ENCODE data around the gene C16orf90. TPM values are rescaled to one million over a fixed set of nuclear protein-coding genes. Genes with fewer than 3 reads are reported as not detected.

Gene C16orf90
- total and polyA plus RNA-seq, 2 experiments from 2014 or later: not detected

DNA sequence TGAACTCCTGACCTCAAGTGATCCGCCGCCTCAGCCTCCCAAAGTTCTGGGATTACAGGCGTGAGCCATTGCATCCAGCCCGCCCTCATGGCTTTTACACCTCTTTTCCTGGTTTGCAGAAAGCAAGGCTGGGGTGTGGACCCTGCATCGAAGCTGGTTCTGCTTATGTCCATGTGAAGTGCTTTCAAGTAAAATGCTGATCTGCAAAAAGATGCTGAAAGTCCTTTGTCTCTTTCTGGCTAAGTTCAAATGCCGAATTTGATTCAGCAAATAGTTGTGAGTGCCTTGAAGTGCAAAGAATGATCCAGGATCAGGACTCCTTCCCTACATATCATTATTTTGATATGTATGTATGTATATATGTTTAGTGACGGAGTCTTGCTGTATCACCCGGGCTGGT lies 34.7 kb downstream of the C16orf90 start:
- no peak for DNase-seq
- peaks cover 27% of the 10 kb centered on the region for H3F3A ChIP-seq (ENCODE audit: insufficient read depth)
- H3K4me2 ChIP-seq (ENCODE audit: unreplicated experiment): no peak overlapping the region
- peaks cover 6% of the 10 kb centered on the region for H4K20me1 ChIP-seq (ENCODE audit: insufficient read depth)
- H3K9ac ChIP-seq: no peak overlapping the region
- WGBS, 2 experiments (ENCODE audit: low coverage in 1 of 2, low lambda C conversion rate in 2 of 2, missing lambda C conversion rate in 2 of 2): 76 to 79% methylated on average over 8 of the region's 8 CpGs
- no peaks in the 10 kb centered on the region for H3K9me2 ChIP-seq (ENCODE audit: insufficient read depth)
- H3K27ac ChIP-seq: no peak overlapping the region
- peaks cover 3% of the 10 kb centered on the region; the same call in 1 of the 2 replicates for H3K36me3 ChIP-seq (ENCODE audit: low read depth)
- H3K9me3 ChIP-seq (ENCODE audit: low read depth): no peaks in the 10 kb centered on the region
- H3K4me1 ChIP-seq (ENCODE audit: insufficient read depth): peaks cover 26% of the 10 kb centered on the region
- H2AFZ ChIP-seq: no peak overlapping the region
- peaks cover 80% of the 10 kb centered on the region for H3K79me2 ChIP-seq (ENCODE audit: insufficient read depth)
- H3K4me3 ChIP-seq: no peak overlapping the region
- in situ Hi-C loops (cut with MboI): no loop called here
- no peaks in the 10 kb centered on the region for H3K27me3 ChIP-seq (replicated peaks; ENCODE audit: insufficient read depth)
- TF ChIP-seq EZH2phosphoT487 (IDR thresholded peaks at IDR 0.05; ENCODE audit: insufficient read depth, low read depth) (no peak), EZH2 (IDR thresholded peaks at IDR 0.05; ENCODE audit: insufficient read depth, poor library complexity, severe bottlenecking) (no peak)

DNA sequence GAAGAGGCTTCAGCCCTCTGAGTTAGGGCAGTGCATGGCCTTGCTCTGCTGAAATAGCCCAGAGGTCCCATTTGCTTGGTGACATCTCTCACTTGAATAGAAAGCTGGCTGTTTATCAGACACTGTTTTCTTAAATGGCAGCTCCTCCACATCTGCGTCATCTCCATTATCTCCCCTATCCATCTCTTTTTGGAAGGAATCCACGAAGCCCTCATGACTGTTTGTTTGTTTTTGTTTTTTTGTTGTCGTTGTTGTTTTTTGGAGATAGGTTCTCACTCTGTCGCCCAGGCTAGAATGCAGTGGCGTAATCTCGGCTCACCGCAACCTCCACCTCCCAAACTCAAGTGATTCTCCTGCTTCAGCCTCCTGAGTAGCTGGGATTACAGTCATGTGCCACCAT lies 35.2 kb downstream of the C16orf90 start:
- in situ Hi-C loops (cut with MboI): no loop called here
- H3K4me3 ChIP-seq: peak overlapping the region; percentile 90; the same call in 1 of the 2 replicates
- H3F3A ChIP-seq (ENCODE audit: insufficient read depth): peaks cover 27% of the 10 kb centered on the region
- peak; percentile 12 for DNase-seq
- no peaks in the 10 kb centered on the region for H3K9me2 ChIP-seq (ENCODE audit: insufficient read depth)
- H3K27me3 ChIP-seq (replicated peaks; ENCODE audit: insufficient read depth): no peaks in the 10 kb centered on the region
- peaks cover 6% of the 10 kb centered on the region for H4K20me1 ChIP-seq (ENCODE audit: insufficient read depth)
- no peak for TF ChIP-seq EZH2 (IDR thresholded peaks at IDR 0.05; ENCODE audit: insufficient read depth, poor library complexity, severe bottlenecking)
- no peak for TF ChIP-seq EZH2phosphoT487 (IDR thresholded peaks at IDR 0.05; ENCODE audit: insufficient read depth, low read depth)
- peaks cover 3% of the 10 kb centered on the region; the same call in 1 of the 2 replicates for H3K36me3 ChIP-seq (ENCODE audit: low read depth)
- H3K9ac ChIP-seq: no peak overlapping the region
- H3K4me2 ChIP-seq (ENCODE audit: unreplicated experiment): peak overlapping the region; percentile 94
- peak overlapping the region; percentile 82; the same call in 1 of the 2 replicates for H3K27ac ChIP-seq
- peaks cover 76% of the 10 kb centered on the region for H3K79me2 ChIP-seq (ENCODE audit: insufficient read depth)
- WGBS, 2 experiments (ENCODE audit: low coverage in 1 of 2, low lambda C conversion rate in 2 of 2, missing lambda C conversion rate in 2 of 2): 75 to 76% methylated on average over 7 of the region's 7 CpGs
- peaks cover 26% of the 10 kb centered on the region for H3K4me1 ChIP-seq (ENCODE audit: insufficient read depth)
- no peaks in the 10 kb centered on the region for H3K9me3 ChIP-seq (ENCODE audit: low read depth)
- H2AFZ ChIP-seq: no peak overlapping the region

GRCh38 chr16:3459401-3460090 lies 35.7 kb downstream of the C16orf90 start:
- Histone ChIP-seq H3K4me3 (peak overlapping the region; percentile 90), H4K20me1 (ENCODE audit: insufficient read depth) (peaks cover 3% of the 10 kb centered on the region; the same call in 1 of the 2 replicates), H3K9me2 (ENCODE audit: insufficient read depth) (no peaks in the 10 kb centered on the region), H3K9me3 (ENCODE audit: low read depth) (no peaks in the 10 kb centered on the region), H3K36me3 (ENCODE audit: low read depth) (peaks cover 3% of the 10 kb centered on the region; the same call in 1 of the 2 replicates), H3K9ac (peak overlapping the region; percentile 89), H3F3A (ENCODE audit: insufficient read depth) (peaks cover 27% of the 10 kb centered on the region), H3K79me2 (ENCODE audit: insufficient read depth) (peaks cover 70% of the 10 kb centered on the region), H3K27ac (peak overlapping the region; percentile 82), H3K4me1 (ENCODE audit: insufficient read depth) (peaks cover 26% of the 10 kb centered on the region), H2AFZ (0 out of 2 replicates have a peak overlapping the region, but pooled peaks have one; percentile 75), H3K27me3 (replicated peaks; ENCODE audit: insufficient read depth) (no peaks in the 10 kb centered on the region), H3K4me2 (ENCODE audit: unreplicated experiment) (peak overlapping the region; percentile 94)
- DNase-seq: peak; percentile 55
- in situ Hi-C loops (cut with MboI): no loop called here
- WGBS, 2 experiments (ENCODE audit: low coverage in 1 of 2, low lambda C conversion rate in 2 of 2, missing lambda C conversion rate in 2 of 2): 59 to 62% methylated on average over 9 of the region's 9 CpGs
- TF ChIP-seq EZH2 (IDR thresholded peaks at IDR 0.05; ENCODE audit: insufficient read depth, poor library complexity, severe bottlenecking) (no peak), EZH2phosphoT487 (IDR thresholded peaks at IDR 0.05; ENCODE audit: insufficient read depth, low read depth) (no peak)

GRCh38 chr16:3458852-3459361 lies 36.4 kb downstream of the C16orf90 start:
- peaks cover 64% of the 10 kb centered on the region for H3K79me2 ChIP-seq (ENCODE audit: insufficient read depth)
- H3K27ac ChIP-seq: peak overlapping the region; percentile 82
- no peaks in the 10 kb centered on the region for H3K9me3 ChIP-seq (ENCODE audit: low read depth)
- TF ChIP-seq EZH2 (IDR thresholded peaks at IDR 0.05; ENCODE audit: insufficient read depth, poor library complexity, severe bottlenecking): no peak
- TF ChIP-seq EZH2phosphoT487 (IDR thresholded peaks at IDR 0.05; ENCODE audit: insufficient read depth, low read depth): no peak
- H3K4me2 ChIP-seq (ENCODE audit: unreplicated experiment): peak overlapping the region; percentile 94
- peak overlapping the region; percentile 90 for H3K4me3 ChIP-seq
- peaks cover 3% of the 10 kb centered on the region; the same call in 1 of the 2 replicates for H4K20me1 ChIP-seq (ENCODE audit: insufficient read depth)
- H3K27me3 ChIP-seq (replicated peaks; ENCODE audit: insufficient read depth): no peaks in the 10 kb centered on the region
- peak overlapping the region; percentile 89 for H3K9ac ChIP-seq
- H3K4me1 ChIP-seq (ENCODE audit: insufficient read depth): peaks cover 26% of the 10 kb centered on the region
- 4 to 6% methylated on average over 10 of the region's 10 CpGs for WGBS, 2 experiments (ENCODE audit: low coverage in 1 of 2, low lambda C conversion rate in 2 of 2, missing lambda C conversion rate in 2 of 2)
- peaks cover 3% of the 10 kb centered on the region; the same call in 1 of the 2 replicates for H3K36me3 ChIP-seq (ENCODE audit: low read depth)
- peak overlapping the region; percentile 75 for H2AFZ ChIP-seq
- in situ Hi-C loops (cut with MboI): no loop called here
- H3F3A ChIP-seq (ENCODE audit: insufficient read depth): peaks cover 27% of the 10 kb centered on the region
- peak; percentile 50 for DNase-seq
- no peaks in the 10 kb centered on the region for H3K9me2 ChIP-seq (ENCODE audit: insufficient read depth)

Measured in GM23248 (cell line).